NCI-H748 (cell line): ENCODE measurements around the gene HBM.
"Not testable (repeated sequence)": the region's sequence is repeated elsewhere in the genome, so short reads cannot be mapped to it uniquely, and the experiment has no call there.

Source experiments
- DNase-seq: peaks from one replicate; lab custom pipeline; 2025; ENCODE audit not compliant: unreplicated experiment; lab: John Stamatoyannopoulos, UW

The HBM gene

GRCh38 chr16:144797-145252 lies 21.0 kb upstream of the HBM start:
- no peak for DNase-seq

DNA sequence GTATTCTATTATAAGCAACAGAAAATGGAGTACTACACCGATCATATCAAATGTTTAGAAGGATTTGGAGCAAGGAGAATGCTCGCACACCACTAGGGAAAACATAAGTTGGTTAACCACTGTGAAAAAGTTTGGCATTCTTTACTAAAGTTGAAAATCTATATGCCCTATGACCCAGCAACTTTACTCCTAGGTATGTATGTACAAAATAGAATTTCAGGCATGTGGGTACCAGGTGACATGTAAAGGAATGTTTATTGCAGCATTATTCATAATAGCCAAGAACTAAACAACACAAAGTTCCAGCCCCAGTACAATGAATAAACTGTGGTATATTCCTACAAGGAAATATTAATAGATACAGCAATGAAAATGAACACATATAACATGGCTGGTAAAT lies 19.1 kb upstream of the HBM start:
- DNase-seq, result no peak

GRCh38 chr16:149024-149660 lies 16.6 kb upstream of the HBM start:
- no peak for DNase-seq

- no peak for DNase-seq
Measured at GRCh38 chr16:152141-153128, 13.3 kb upstream of the HBM start, which contains the start of gene HBZ. TSS of gene HBZ (plus strand) at chr16:152644. CDS start at chr16:152910, 266 bp downstream.

DNA sequence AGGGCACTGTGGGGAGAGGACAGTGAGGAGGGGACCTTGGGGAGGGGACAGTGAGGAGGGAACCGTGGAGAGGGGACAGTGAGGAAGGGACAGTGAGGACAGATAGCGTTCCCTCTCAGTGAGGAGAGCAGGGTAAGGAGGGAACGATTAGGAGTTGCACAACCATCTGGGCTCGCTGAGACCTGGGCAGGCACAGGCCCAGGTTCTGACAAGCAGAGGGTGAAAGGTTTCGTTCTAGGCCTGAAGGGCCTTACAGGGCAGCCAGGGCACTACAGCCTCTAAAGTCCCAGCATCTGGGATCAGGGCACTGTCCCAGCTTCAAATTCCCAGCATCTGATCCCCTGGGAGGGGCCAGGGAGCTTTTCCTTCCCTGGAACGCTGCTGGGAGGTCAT lies 12.7 kb upstream of the HBM start:
- DNase-seq, result not testable (repeated sequence)

GRCh38 chr16:153550-154216 lies 12.1 kb upstream of the HBM start:
- DNase-seq, result not testable (repeated sequence)

DNA sequence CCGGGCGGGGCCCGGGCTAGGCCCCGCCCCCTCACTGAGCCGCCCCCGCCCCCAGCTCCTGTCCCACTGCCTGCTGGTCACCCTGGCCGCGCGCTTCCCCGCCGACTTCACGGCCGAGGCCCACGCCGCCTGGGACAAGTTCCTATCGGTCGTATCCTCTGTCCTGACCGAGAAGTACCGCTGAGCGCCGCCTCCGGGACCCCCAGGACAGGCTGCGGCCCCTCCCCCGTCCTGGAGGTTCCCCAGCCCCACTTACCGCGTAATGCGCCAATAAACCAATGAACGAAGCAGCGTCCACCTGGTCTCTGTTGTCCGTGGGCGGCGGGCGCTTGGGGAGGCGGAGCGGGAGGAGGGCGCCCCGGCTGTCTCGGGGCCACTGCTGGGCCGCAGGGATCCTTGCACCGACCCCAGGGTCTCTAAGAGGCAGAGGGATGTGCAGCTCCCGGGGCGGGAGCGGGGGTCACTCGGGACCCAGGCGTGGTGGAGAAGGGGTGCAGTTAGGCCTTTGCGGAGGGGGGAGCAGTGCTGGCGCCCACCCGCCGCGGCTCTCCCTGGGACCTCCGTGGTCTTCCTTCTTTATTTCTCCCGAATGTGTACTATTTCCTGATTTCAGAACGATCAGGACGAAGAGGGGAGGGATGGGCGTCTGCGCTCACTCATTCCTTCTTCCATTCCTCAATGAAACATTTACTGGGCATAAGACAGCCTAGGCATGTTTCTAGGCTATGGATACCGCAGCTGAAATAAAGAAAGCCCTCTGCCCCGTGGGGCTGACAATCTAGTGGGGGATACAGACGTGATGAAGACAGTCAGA lies 11.4 kb upstream of the HBM start:
- DNase-seq, result peak; percentile 64

- DNase-seq, result no peak
Measured at GRCh38 chr16:155031-155398, 10.8 kb upstream of the HBM start.

- DNase-seq, result no peak
Measured at GRCh38 chr16:159136-159849, 6.5 kb upstream of the HBM start.

GRCh38 chr16:160242-160641 lies 5.5 kb upstream of the HBM start:
- DNase-seq, result not testable (repeated sequence)

DNA sequence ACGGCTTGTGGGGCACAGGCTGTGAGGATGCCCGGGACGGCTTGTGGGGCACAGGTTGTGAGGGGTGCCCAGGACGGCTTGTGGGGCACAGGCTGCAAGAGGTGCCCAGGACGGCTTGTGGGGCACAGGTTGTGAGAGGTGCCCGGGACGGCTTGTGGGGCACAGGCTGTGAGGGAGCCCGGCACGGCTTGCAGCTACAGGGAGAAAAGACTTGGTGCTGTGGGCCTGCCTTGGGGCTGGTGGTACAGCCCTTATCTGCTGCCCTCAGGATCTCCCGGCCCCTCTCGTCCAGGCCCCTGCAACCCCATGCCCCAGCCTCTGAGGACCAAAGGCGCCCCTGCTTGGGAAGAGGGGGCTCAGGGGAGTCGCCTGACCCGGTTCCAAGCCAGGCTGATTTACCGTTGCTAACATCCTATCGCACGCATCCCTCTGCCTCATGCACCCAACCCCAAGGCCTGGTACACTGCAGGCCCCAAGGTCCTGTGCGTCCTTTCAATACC lies 5.0 kb upstream of the HBM start:
- DNase-seq, result no peak

DNA sequence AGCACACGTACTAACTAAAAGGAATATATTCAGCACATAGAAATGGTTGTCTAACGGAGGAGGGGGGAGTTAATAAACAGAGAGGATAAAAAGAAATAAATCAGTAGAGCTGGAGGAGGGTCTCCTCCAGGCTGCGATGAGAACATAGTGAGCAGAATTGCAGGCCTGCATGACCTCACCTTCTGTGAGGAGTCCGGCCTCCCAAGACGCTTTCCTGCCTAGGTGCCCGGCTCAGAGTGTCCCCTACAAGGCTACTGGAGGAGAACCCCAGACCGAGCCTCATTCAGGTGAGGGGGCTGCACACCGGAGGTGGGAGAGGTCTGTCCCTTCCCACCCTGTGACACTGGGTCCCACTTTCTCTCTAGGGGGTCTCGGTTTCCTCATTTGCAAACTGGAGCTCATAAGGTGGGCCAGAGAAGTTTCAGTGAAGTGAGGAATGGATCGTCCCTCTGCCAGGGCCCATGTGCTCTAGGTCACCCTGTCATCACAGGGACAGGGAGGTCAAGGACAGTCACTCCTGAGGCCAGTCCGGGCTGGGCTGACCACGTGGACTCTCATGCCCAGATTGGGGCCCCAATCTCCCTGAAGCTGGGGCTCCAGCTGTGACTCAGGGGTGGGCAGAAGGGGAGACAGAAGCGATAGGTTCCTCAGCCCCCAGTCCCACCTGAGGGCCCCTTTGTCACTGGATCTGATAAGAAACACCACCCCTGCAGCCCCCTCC lies 3.3 kb upstream of the HBM start:
- no peak for DNase-seq

- not testable (repeated sequence) for DNase-seq
Measured at GRCh38 chr16:163139-163538, 2.6 kb upstream of the HBM start.

GRCh38 chr16:163696-164095 lies 2.1 kb upstream of the HBM start:
- DNase-seq, result not testable (repeated sequence)

GRCh38 chr16:164134-164823 lies 1.5 kb upstream of the HBM start:
- not testable (repeated sequence) for DNase-seq

DNA sequence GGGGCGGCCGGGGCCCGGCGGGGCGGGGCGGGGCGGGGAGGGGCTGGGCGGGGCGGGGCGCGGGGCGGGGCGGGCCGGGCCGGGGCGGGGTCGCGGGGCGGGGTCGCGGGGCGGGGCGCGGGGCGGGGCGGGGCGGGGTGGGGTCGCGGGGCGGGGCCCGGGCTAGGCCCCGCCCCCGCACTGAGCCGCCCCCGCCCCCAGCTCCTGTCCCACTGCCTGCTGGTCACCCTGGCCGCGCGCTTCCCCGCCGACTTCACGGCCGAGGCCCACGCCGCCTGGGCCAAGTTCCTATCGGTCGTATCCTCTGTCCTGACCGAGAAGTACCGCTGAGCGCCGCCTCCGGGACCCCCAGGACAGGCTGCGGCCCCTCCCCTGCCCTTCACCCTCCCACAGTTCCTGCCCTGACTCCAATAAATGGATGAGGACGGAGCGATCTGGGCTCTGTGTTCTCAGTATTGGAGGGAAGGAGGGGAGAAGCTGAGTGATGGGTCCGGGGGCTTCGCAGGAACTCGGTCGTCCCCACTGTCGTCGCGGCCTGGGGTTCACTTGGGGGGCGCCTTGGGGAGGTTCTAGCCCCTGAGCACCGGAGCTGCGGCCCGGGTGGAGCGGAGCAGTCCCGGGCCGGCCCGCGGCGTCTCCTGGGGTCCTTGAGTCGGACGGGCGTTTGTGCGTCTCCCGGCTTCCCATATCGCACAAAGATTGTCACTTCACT lies 795 bp upstream of the HBM start:
- DNase-seq, result no peak

DNA sequence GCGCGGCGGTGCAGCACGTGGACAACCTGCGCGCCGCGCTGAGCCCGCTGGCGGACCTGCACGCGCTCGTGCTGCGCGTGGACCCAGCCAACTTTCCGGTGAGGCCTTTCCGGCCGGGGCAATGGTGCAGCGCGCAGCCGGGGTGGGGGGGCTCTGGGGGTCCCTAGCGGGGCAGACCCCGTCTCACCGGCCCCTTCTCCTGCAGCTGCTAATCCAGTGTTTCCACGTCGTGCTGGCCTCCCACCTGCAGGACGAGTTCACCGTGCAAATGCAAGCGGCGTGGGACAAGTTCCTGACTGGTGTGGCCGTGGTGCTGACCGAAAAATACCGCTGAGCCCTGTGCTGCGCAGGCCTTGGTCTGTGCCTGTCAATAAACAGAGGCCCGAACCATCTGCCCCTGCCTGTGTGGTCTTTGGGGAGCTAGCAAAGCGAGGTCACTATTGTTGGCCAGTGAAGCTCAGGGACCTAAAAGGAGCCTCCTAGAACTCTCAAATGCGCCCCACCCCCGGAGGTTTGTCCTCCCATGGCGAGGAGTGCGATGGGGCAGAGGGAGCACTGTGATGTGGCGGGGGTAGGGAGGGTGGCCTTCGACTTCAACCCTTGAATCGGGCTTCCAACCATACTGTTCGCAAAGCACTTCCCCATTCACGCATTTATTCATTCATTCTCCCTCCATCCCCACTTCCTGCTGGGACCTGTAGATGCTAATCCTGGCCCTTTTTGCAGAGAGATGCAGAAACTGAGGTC lies 770 bp downstream of the HBM start:
- DNase-seq, result no peak
